Bronchial epithelial cell (primary cell): Measurements from ENCODE around the gene PDS5A. TPM values are rescaled to one million over a fixed set of nuclear protein-coding genes. Genes with fewer than 3 reads are reported as not detected.

ENCODE experiments used
- DNase-seq: peaks from one replicate; pipeline ENCODE4 v3.0.0-alpha.2; 2010; ENCODE audit warnings: low read depth
- FAIRE-seq: peaks from 2 replicates; lab custom pipeline; 2011; peaks lifted over from hg19 to GRCh38; lab: Jason Lieb, UNC
- H3K27me3 ChIP-seq: 2 replicates; pipeline ENCODE4 v1.5.1; 2011; ENCODE audit warnings: low read length; ENCODE audit not compliant: control insufficient read depth, insufficient read depth
- H3K36me3 ChIP-seq: 2 replicates; pipeline ENCODE4 v1.5.1; 2011; ENCODE audit warnings: low read length; ENCODE audit not compliant: control insufficient read depth, insufficient read depth
- H3K4me3 ChIP-seq: 2 replicates; pipeline ENCODE4 v1.5.1; 2011; ENCODE audit warnings: mild to moderate bottlenecking, low read depth, low read length, control low read depth
- total RNA-seq: library from RNA; depleted of rRNA; stranded (reverse); fragments of >200 nt; gene quantifications from 2 replicates; pipeline ENCODE4 v1.2.1, GENCODE V29; 2014
- TF ChIP-seq, protein P1 (sequence below): IDR thresholded peaks from 2 replicates; pipeline ENCODE4 v1.5.1; 2011; ENCODE audit warnings: mild to moderate bottlenecking, moderate library complexity, low read length, control low read depth, inconsistent platforms; ENCODE audit not compliant: insufficient read depth, severe bottlenecking

PDS5A gene
- total RNA-seq, 1 donor from 2014 or later, result 51.9 TPM

GRCh38 chr4:39933671-39934590, 43.8 kb downstream of the PDS5A start:
- no peak for DNase-seq
- H3K4me3 ChIP-seq, result no peak overlapping the region
- H3K27me3 ChIP-seq, result no peaks in the 10 kb centered on the region
- no peaks in the 10 kb centered on the region for H3K36me3 ChIP-seq
- FAIRE-seq, result no peak
- TF ChIP-seq, protein P1, sequence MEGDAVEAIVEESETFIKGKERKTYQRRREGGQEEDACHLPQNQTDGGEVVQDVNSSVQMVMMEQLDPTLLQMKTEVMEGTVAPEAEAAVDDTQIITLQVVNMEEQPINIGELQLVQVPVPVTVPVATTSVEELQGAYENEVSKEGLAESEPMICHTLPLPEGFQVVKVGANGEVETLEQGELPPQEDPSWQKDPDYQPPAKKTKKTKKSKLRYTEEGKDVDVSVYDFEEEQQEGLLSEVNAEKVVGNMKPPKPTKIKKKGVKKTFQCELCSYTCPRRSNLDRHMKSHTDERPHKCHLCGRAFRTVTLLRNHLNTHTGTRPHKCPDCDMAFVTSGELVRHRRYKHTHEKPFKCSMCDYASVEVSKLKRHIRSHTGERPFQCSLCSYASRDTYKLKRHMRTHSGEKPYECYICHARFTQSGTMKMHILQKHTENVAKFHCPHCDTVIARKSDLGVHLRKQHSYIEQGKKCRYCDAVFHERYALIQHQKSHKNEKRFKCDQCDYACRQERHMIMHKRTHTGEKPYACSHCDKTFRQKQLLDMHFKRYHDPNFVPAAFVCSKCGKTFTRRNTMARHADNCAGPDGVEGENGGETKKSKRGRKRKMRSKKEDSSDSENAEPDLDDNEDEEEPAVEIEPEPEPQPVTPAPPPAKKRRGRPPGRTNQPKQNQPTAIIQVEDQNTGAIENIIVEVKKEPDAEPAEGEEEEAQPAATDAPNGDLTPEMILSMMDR, result no peak

DNA sequence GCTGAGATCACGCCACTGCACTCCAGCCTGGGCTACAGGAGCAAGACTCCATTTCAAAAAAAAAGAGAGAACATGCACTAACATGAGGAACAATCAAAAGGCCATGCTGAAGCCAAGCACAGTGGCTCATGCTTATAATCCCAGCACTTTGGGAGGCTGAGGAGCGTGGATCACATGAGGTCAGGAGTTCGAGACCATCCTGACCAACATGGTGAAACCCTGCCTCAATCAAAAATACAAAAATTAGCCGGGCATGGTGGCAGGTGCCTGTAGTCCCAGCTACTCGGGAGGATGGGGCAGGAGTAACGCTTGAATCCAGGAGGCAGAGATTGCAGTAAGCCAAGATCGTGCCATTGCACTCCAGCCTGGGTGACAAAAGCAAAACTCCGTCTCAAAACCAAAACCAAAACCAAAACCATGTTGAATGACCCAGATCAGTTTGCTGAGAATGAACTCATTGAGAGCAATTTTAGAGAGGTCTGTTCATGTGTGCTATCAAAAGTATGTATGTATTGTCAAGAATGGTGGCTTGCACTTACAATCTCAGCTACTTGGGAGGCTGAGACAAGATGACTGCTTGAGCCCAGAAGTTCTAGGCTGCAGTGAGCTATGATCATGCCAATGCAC, 44.8 kb downstream of the PDS5A start:
- no peaks in the 10 kb centered on the region for H3K27me3 ChIP-seq
- H3K36me3 ChIP-seq, result no peaks in the 10 kb centered on the region
- TF ChIP-seq, protein P1, result no peak
- no peak for DNase-seq
- FAIRE-seq, result no peak
- H3K4me3 ChIP-seq, result no peak overlapping the region

- TF ChIP-seq, protein P1, result no peak
- DNase-seq, result no peak
- H3K27me3 ChIP-seq, result no peaks in the 10 kb centered on the region
- H3K4me3 ChIP-seq, result no peak overlapping the region
- FAIRE-seq, result no peak
- H3K36me3 ChIP-seq, result no peaks in the 10 kb centered on the region
Measured at GRCh38 chr4:39931441-39931901, 46.2 kb downstream of the PDS5A start.

- no peak for FAIRE-seq
- TF ChIP-seq, protein P1, result no peak
- no peak for DNase-seq
Measured at GRCh38 chr4:39928538-39928937, 49.2 kb downstream of the PDS5A start.

DNA sequence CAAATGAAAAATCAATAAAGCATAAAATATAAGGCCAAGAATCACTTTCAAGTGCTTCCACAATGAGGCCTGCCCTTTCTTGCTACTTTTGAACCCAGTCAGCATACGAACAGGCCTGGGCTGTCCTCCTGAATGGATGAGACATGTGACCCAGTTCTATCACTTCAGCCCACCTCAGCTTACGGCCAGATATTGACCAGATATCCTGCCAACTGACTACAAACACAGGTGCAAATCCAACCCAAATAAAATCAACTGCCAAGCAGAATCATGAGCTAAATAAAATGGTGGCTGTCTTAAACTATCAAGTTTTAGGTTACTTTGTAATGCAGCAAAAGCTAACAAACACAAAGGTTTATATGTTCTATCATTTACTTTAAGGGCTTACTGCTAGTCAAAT, 53.7 kb downstream of the PDS5A start:
- no peaks in the 10 kb centered on the region for H3K27me3 ChIP-seq
- H3K36me3 ChIP-seq, result peaks cover 1% of the 10 kb centered on the region
- TF ChIP-seq, protein P1, result no peak
- H3K4me3 ChIP-seq, result no peak overlapping the region
- FAIRE-seq (no peak), DNase-seq (no peak)

More at GRCh38 chr4:39928538-39928937, 49.2 kb downstream of the PDS5A start:
- Histone ChIP-seq H3K27me3 (no peaks in the 10 kb centered on the region), H3K4me3 (no peak overlapping the region), H3K36me3 (peaks cover 1% of the 10 kb centered on the region)
